Measurements from ENCODE around the gene PPP2R2D.
A peak's percentile ranks its signal among the peaks of the same experiment; 100 is the strongest.
"Not testable (repeated sequence)": the region's sequence is repeated elsewhere in the genome, so short reads cannot be mapped to it uniquely, and the experiment has no call there.

The PPP2R2D gene

GRCh38 chr10:131930150-131930549 is 29.3 kb downstream of the PPP2R2D start:
- DNase-seq, result no peak

- DNase-seq, result no peak
Measured at GRCh38 chr10:131930586-131931330, 29.9 kb downstream of the PPP2R2D start.

- DNase-seq, result no peak
Measured at GRCh38 chr10:131931981-131932380, 31.2 kb downstream of the PPP2R2D start.

- no peak for DNase-seq
Measured at GRCh38 chr10:131933016-131933695, 32.3 kb downstream of the PPP2R2D start.

- no peak for DNase-seq
Measured at GRCh38 chr10:131933696-131934086, 32.9 kb downstream of the PPP2R2D start.

- DNase-seq, result no peak
Measured at GRCh38 chr10:131934769-131935168, 34.0 kb downstream of the PPP2R2D start.

GRCh38 chr10:131935260-131935659 is 34.5 kb downstream of the PPP2R2D start:
- DNase-seq, result no peak

GRCh38 chr10:131936294-131936693 is 35.5 kb downstream of the PPP2R2D start:
- DNase-seq, result no peak

- DNase-seq, result no peak
Measured at GRCh38 chr10:131936736-131937135, 35.9 kb downstream of the PPP2R2D start.

GRCh38 chr10:131937836-131938235 is 37.0 kb downstream of the PPP2R2D start:
- DNase-seq, result no peak

- no peak for DNase-seq
Measured at GRCh38 chr10:131938681-131939080, 37.9 kb downstream of the PPP2R2D start.

- DNase-seq, result no peak
Measured at GRCh38 chr10:131942455-131942854, 41.6 kb downstream of the PPP2R2D start.

- DNase-seq, result peak; percentile 77
Measured at GRCh38 chr10:131943021-131943814, 42.4 kb downstream of the PPP2R2D start.

- no peak for DNase-seq
Measured at GRCh38 chr10:131944412-131944811, 43.6 kb downstream of the PPP2R2D start.

GRCh38 chr10:131944976-131945695 is 44.3 kb downstream of the PPP2R2D start:
- DNase-seq, result no peak

- DNase-seq, result no peak
Measured at GRCh38 chr10:131946321-131946751, 45.5 kb downstream of the PPP2R2D start.

- no peak for DNase-seq
Measured at GRCh38 chr10:131946880-131947279, 46.1 kb downstream of the PPP2R2D start.

- peak; percentile 74 for DNase-seq
Measured at GRCh38 chr10:131947631-131948347, 47.0 kb downstream of the PPP2R2D start.

- DNase-seq, result no peak
Measured at GRCh38 chr10:131948501-131948900, 47.7 kb downstream of the PPP2R2D start.

GRCh38 chr10:131949041-131949862 is 48.4 kb downstream of the PPP2R2D start:
- no peak for DNase-seq

GRCh38 chr10:131949908-131950307 is 49.1 kb downstream of the PPP2R2D start:
- DNase-seq, result not testable (repeated sequence)
